NT2/D1 (cell line): ENCODE measurements around the gene YPEL1.

Source experiments
- DNase-seq: peaks from one replicate; pipeline ENCODE4 v3.0.0-alpha.2; 2011; ENCODE audit warnings: low read depth, low spot score
- H3K27me3 ChIP-seq: 2 replicates; pipeline ENCODE4 v1.6.0; 2011; ENCODE audit warnings: mild to moderate bottlenecking; ENCODE audit not compliant: insufficient read length, insufficient read depth
- H3K36me3 ChIP-seq: 2 replicates; pipeline ENCODE4 v1.6.1; 2011; ENCODE audit warnings: mild to moderate bottlenecking, low read length, mixed read lengths; ENCODE audit not compliant: insufficient read depth, insufficient read length
- H3K4me1 ChIP-seq: 2 replicates; pipeline ENCODE4 v1.5.1; 2011; ENCODE audit not compliant: insufficient read depth, insufficient read length
- H3K4me3 ChIP-seq: 2 replicates; pipeline ENCODE4 v1.5.1; 2011; ENCODE audit warnings: low read depth; ENCODE audit not compliant: insufficient read length
- H3K9ac ChIP-seq: 2 replicates; pipeline ENCODE4 v1.6.0; 2011; ENCODE audit warnings: low read depth; ENCODE audit not compliant: insufficient read length
- H3K9me3 ChIP-seq: 2 replicates; pipeline ENCODE4 v1.5.1; 2011; ENCODE audit warnings: mild to moderate bottlenecking, low read length; ENCODE audit not compliant: insufficient read depth
- SUZ12 ChIP-seq: IDR thresholded peaks from 2 replicates; pipeline ENCODE4 v1.6.1; 2011; ENCODE audit not compliant: insufficient read length, insufficient read depth; ENCODE audit errors: extremely low read depth
- YY1 ChIP-seq: IDR thresholded peaks from 2 replicates; pipeline ENCODE4 v1.6.1; 2011; ENCODE audit not compliant: insufficient read length, insufficient read depth
- ZNF274 ChIP-seq: IDR thresholded peaks from 2 replicates; pipeline ENCODE4 v1.6.1; 2011; ENCODE audit warnings: mild to moderate bottlenecking, low read depth, low read length

Gene YPEL1

GRCh38 chr22:21759646-21760376, 24.2 kb upstream of the YPEL1 start:
- Histone ChIP-seq H3K9me3 (no peaks in the 10 kb centered on the region), H3K4me3 (no peak overlapping the region), H3K27me3 (no peaks in the 10 kb centered on the region), H3K36me3 (peaks cover 40% of the 10 kb centered on the region), H3K9ac (no peak overlapping the region), H3K4me1 (peaks cover 11% of the 10 kb centered on the region)
- DNase-seq: no peak
- no peak for TF ChIP-seq YY1
- no peak for TF ChIP-seq SUZ12
- no peak for TF ChIP-seq ZNF274

DNA sequence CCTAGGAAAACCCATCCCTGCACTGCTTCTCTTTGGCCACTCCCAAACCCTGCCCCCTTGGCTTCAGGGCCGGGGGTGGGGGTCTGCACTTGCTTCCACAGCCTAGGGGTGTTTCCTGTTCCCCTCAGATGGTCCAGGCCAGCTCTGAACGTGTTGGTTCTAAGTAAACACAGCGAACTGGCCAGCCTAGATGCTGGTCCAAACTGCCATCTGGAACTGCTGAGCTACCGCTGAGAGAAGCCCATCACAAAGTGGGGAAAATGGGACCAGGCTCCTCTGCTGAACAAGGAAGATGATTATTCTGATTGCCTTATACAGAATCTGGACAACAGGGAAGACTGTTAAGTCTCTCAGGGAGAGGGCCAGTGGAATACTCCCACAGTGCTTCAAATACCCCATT, 23.5 kb upstream of the YPEL1 start:
- Histone ChIP-seq H3K4me3 (no peak overlapping the region), H3K27me3 (no peaks in the 10 kb centered on the region), H3K4me1 (peaks cover 11% of the 10 kb centered on the region), H3K36me3 (peaks cover 32% of the 10 kb centered on the region), H3K9me3 (no peaks in the 10 kb centered on the region), H3K9ac (no peak overlapping the region)
- TF ChIP-seq ZNF274 (no peak), YY1 (no peak), SUZ12 (no peak)
- DNase-seq: no peak

GRCh38 chr22:21758091-21758864, 22.7 kb upstream of the YPEL1 start:
- Histone ChIP-seq H3K27me3 (no peaks in the 10 kb centered on the region), H3K36me3 (peaks cover 25% of the 10 kb centered on the region), H3K9me3 (no peaks in the 10 kb centered on the region), H3K9ac (no peak overlapping the region), H3K4me3 (no peak overlapping the region), H3K4me1 (peaks cover 11% of the 10 kb centered on the region)
- no peak for DNase-seq
- TF ChIP-seq SUZ12: no peak
- no peak for TF ChIP-seq ZNF274
- no peak for TF ChIP-seq YY1

- Histone ChIP-seq H3K4me1 (peaks cover 11% of the 10 kb centered on the region), H3K36me3 (peaks cover 9% of the 10 kb centered on the region), H3K9me3 (no peaks in the 10 kb centered on the region), H3K27me3 (no peaks in the 10 kb centered on the region), H3K4me3 (no peak overlapping the region), H3K9ac (no peak overlapping the region)
- TF ChIP-seq ZNF274 (no peak), SUZ12 (no peak), YY1 (no peak)
- DNase-seq: no peak
Observed at GRCh38 chr22:21755851-21756284, 20.3 kb upstream of the YPEL1 start.

- Histone ChIP-seq H3K36me3 (peaks cover 9% of the 10 kb centered on the region), H3K27me3 (no peaks in the 10 kb centered on the region), H3K4me3 (no peak overlapping the region), H3K9ac (no peak overlapping the region), H3K4me1 (peaks cover 11% of the 10 kb centered on the region), H3K9me3 (no peaks in the 10 kb centered on the region)
- DNase-seq: no peak
- TF ChIP-seq SUZ12: no peak
- TF ChIP-seq YY1: no peak
- no peak for TF ChIP-seq ZNF274
Observed at GRCh38 chr22:21754523-21754922, 18.9 kb upstream of the YPEL1 start.

DNA sequence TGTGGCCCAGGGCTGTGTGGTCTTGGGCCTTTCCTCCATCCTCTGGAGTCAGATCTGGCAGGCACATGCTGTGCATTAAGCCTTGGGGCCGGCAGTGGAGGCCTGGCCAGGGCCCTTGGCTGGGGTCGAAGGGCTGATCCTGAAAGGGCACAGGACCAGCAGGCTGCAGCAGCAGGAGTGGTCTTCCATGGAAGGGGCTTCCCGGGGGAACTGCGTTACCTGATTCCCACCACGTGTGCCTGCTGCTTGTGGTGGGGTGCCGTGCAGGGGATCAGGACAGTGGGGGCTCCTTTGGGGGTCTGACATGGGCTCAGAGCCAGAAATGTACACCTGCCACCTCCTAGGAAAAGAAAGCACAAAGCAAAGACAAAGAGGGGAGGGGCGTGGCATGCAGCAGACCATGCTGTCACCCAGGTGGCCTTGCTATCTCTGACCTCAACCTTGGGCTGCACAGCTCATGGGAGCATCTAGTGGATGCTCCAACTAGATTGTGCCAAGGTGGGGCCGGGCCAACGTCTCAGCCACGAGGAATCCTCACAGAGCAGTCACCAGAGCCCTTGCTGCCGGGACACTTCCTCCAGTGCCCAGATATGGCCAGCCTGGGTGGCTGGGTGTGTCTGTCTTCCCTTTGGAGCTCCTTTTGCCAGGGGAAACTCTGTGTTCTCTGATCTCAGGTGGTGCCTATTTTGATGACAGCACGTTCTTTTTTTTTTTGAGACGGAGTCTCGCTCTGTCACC, 17.9 kb upstream of the YPEL1 start:
- TF ChIP-seq SUZ12: no peak
- no peak for TF ChIP-seq ZNF274
- no peak for TF ChIP-seq YY1
- Histone ChIP-seq H3K9ac (no peak overlapping the region), H3K9me3 (no peaks in the 10 kb centered on the region), H3K36me3 (peaks cover 5% of the 10 kb centered on the region), H3K27me3 (no peaks in the 10 kb centered on the region), H3K4me1 (peaks cover 5% of the 10 kb centered on the region), H3K4me3 (no peak overlapping the region)
- DNase-seq: no peak

- H3K9ac ChIP-seq: no peak overlapping the region
- no peak for DNase-seq
- TF ChIP-seq ZNF274: no peak
- no peak for TF ChIP-seq YY1
- TF ChIP-seq SUZ12: no peak
- H3K4me1 ChIP-seq: peaks cover 5% of the 10 kb centered on the region
- no peak overlapping the region for H3K4me3 ChIP-seq
- H3K27me3 ChIP-seq: no peaks in the 10 kb centered on the region
- no peaks in the 10 kb centered on the region for H3K36me3 ChIP-seq
- H3K9me3 ChIP-seq: no peaks in the 10 kb centered on the region
Observed at GRCh38 chr22:21752276-21752675, 16.7 kb upstream of the YPEL1 start.
